AG04450 (cell line): ENCODE measurements around the gene NOP56. TPM values are rescaled to one million over a fixed set of nuclear protein-coding genes. Genes with fewer than 3 reads are reported as not detected.

Source experiments
- CTCF ChIA-PET: fragments of 300-600, 350-600 bp; formaldehyde crosslinking; extraction: SDS; loops from one replicate; lab custom pipeline; 2022; ENCODE audit warnings: antibody characterized with exemption, inconsistent platforms; lab: Charles Lee
- POLR2A ChIA-PET: fragments of 350-600 bp; formaldehyde crosslinking; extraction: SDS; loops from one replicate; lab custom pipeline; 2021; ENCODE audit warnings: antibody characterized with exemption, inconsistent platforms; lab: Yijun Ruan, JAX
- DNase-seq: peaks from one replicate; pipeline ENCODE4 v3.0.0-alpha.2; 2011; ENCODE audit warnings: low read depth, low spot score
- H3K27ac ChIP-seq: one replicate; pipeline ENCODE4 v1.5.1; 2012; ENCODE audit warnings: low read depth, low read length, control low read depth
- H3K27me3 ChIP-seq: one replicate; pipeline ENCODE4 v1.6.0; 2012; ENCODE audit warnings: low read length; ENCODE audit not compliant: control insufficient read depth, insufficient read depth
- H3K4me3 ChIP-seq: 2 replicates; pipeline ENCODE4 v1.5.1; 2011; ENCODE audit warnings: mild to moderate bottlenecking, low read depth, low read length, control low read depth
- H3K9me3 ChIP-seq: 2 replicates; pipeline ENCODE4 v1.5.1; 2012; ENCODE audit warnings: low read length; ENCODE audit not compliant: control insufficient read depth, insufficient read depth
- CTCF ChIP-seq: IDR thresholded peaks from 2 replicates; pipeline ENCODE4 v1.5.1; 2011; ENCODE audit warnings: low read depth, low read length, control low read depth, inconsistent platforms
- polyA plus RNA-seq: library from polyadenylated mRNA; depleted of rRNA; stranded (reverse); fragments of >200 nt; gene quantifications from 2 replicates; pipeline ENCODE4 v1.2.3, GENCODE V29; 2011

Gene NOP56
- polyA plus RNA-seq, 1 experiment = 142 TPM

- ChIA-PET POLR2A (no interaction called here), CTCF (interaction anchor here (0.6 to 1.1 kb wide), 2 partner anchors 19 to 122 kb away, joined by 3 to 5 read pairs; no protein-coding TSS in a partner anchor)
- DNase-seq = no peak
- no peak overlapping the region for H3K4me3 ChIP-seq
- no peak overlapping the region for H3K27ac ChIP-seq
- H3K9me3 ChIP-seq = no peaks in the 10 kb centered on the region
- no peak for TF ChIP-seq CTCF
- H3K27me3 ChIP-seq = peaks cover 62% of the 10 kb centered on the region
Observed at GRCh38 chr20:2699775-2700413, 47.5 kb downstream of the NOP56 start.

- no peak for DNase-seq
- H3K27ac ChIP-seq = no peak overlapping the region
- ChIA-PET CTCF (interaction anchor here (0.6 kb wide), 1 partner anchor 1266 kb away, joined by 4 read pairs; no protein-coding TSS in a partner anchor), POLR2A (no interaction called here)
- no peak overlapping the region for H3K4me3 ChIP-seq
- TF ChIP-seq CTCF = no peak
- no peaks in the 10 kb centered on the region for H3K9me3 ChIP-seq
- peaks cover 53% of the 10 kb centered on the region for H3K27me3 ChIP-seq
Observed at GRCh38 chr20:2700913-2701620, 48.6 kb downstream of the NOP56 start.

- no peak overlapping the region for H3K4me3 ChIP-seq
- H3K27me3 ChIP-seq = peaks cover 49% of the 10 kb centered on the region
- no peak for DNase-seq
- ChIA-PET POLR2A (no interaction called here), CTCF (no interaction called here)
- no peaks in the 10 kb centered on the region for H3K9me3 ChIP-seq
- H3K27ac ChIP-seq = no peak overlapping the region
- TF ChIP-seq CTCF = no peak
Observed at GRCh38 chr20:2701671-2702081, 49.2 kb downstream of the NOP56 start.

- Histone ChIP-seq H3K27me3 (peaks cover 44% of the 10 kb centered on the region), H3K27ac (no peak overlapping the region), H3K9me3 (no peaks in the 10 kb centered on the region), H3K4me3 (no peak overlapping the region)
- no peak for TF ChIP-seq CTCF
- no peak for DNase-seq
- ChIA-PET POLR2A (no interaction called here), CTCF (interaction anchor here (1.1 kb wide), 1 partner anchor 10 kb away, joined by 3 read pairs; no protein-coding TSS in a partner anchor)
Observed at GRCh38 chr20:2703716-2704475, 51.5 kb downstream of the NOP56 start.
